Glomerular endothelial cell (primary cell): Measurements from ENCODE around the gene HDLBP. TPM values are rescaled to one million over a fixed set of nuclear protein-coding genes. Genes with fewer than 3 reads are reported as not detected.

ENCODE experiments used
- DNase-seq: peaks from one replicate; pipeline ENCODE4 v3.0.0-alpha.2; 2011; ENCODE audit warnings: low read depth, low spot score; ENCODE audit errors: extremely low read depth
- total RNA-seq: library from RNA; depleted of rRNA; stranded (reverse); fragments of >200 nt; gene quantifications from 2 replicates; pipeline ENCODE4 v1.2.3, GENCODE V29; 2015

HDLBP gene
- total RNA-seq, result 627 and 640 TPM in 2 replicates

- DNase-seq, result peak; percentile 83
Observed at GRCh38 chr2:241315093-241315878, at the start of gene HDLBP. TSS of gene HDLBP (minus strand) at chr2:241315672. CDS start at chr2:241266869, 48,803 bp downstream.

- DNase-seq, result no peak
Observed at GRCh38 chr2:241364781-241365180, 49.3 kb upstream of the HDLBP start.

- no peak for DNase-seq
Observed at GRCh38 chr2:241363426-241363825, 48.0 kb upstream of the HDLBP start.

- DNase-seq, result no peak
Observed at GRCh38 chr2:241359481-241360045, 44.1 kb upstream of the HDLBP start.

- DNase-seq, result peak; percentile 16
Observed at GRCh38 chr2:241358470-241358869, 43.0 kb upstream of the HDLBP start.

GRCh38 chr2:241357531-241357930 is 42.1 kb upstream of the HDLBP start:
- DNase-seq, result no peak

- DNase-seq, result no peak
Observed at GRCh38 chr2:241356871-241357260, 41.4 kb upstream of the HDLBP start.

- DNase-seq, result peak; percentile 73
Observed at GRCh38 chr2:241355983-241356870, 40.8 kb upstream of the HDLBP start, which contains the start of gene FARP2. TSS of gene FARP2 (plus strand) at chr2:241356285. CDS start at chr2:241373108, 16,823 bp downstream.

- DNase-seq, result peak; percentile 9
Observed at GRCh38 chr2:241354668-241355658, 39.5 kb upstream of the HDLBP start.

GRCh38 chr2:241352227-241352626 is 36.8 kb upstream of the HDLBP start:
- no peak for DNase-seq

- no peak for DNase-seq
Observed at GRCh38 chr2:241351640-241352031, 36.2 kb upstream of the HDLBP start.

GRCh38 chr2:241350878-241351639 is 35.6 kb upstream of the HDLBP start:
- no peak for DNase-seq

GRCh38 chr2:241350530-241350877 is 35.0 kb upstream of the HDLBP start:
- DNase-seq, result no peak

GRCh38 chr2:241349941-241350340 is 34.5 kb upstream of the HDLBP start:
- DNase-seq, result no peak

- no peak for DNase-seq
Observed at GRCh38 chr2:241344925-241345651, 29.6 kb upstream of the HDLBP start.

- no peak for DNase-seq
Observed at GRCh38 chr2:241340631-241341163, 25.2 kb upstream of the HDLBP start.

GRCh38 chr2:241339839-241340630 is 24.6 kb upstream of the HDLBP start:
- DNase-seq, result no peak

- DNase-seq, result no peak
Observed at GRCh38 chr2:241334813-241335212, 19.3 kb upstream of the HDLBP start.
